ENCODE results near the gene RBBP8NL.
"Not testable (repeated sequence)": the region's sequence is repeated elsewhere in the genome, so short reads cannot be mapped to it uniquely, and the experiment has no call there.

Gene RBBP8NL

DNA sequence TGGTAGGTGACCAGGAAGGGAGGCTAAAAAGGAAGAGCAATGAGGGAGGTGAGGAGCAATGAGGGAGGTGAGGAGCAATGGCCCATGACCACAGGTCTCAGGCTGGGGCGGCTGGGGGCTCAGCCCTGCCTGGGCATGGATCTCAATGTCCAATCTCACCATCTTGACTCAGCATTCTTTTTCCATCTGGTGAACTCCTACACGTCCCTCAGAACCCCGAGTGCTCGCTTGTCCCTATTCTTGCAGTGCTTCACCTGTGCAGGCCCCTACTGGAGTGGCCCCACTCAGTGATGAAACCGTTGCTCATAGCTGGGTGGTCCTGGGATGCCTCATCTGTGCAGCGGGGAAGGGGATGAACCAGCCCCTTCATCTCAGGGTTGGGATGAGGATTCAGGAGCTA, 16.9 kb upstream of the RBBP8NL start:
- no peak overlapping the region for H3K4me3 ChIP-seq (ENCODE audit: low read length)
- TF ChIP-seq ZNF274 (IDR thresholded peaks at IDR 0.05; ENCODE audit: low read depth, low read length), result no peak

GRCh38 chr20:62441987-62442539, 14.7 kb upstream of the RBBP8NL start:
- no peak for TF ChIP-seq ZNF274 (IDR thresholded peaks at IDR 0.05; ENCODE audit: low read depth, low read length)
- H3K4me3 ChIP-seq (ENCODE audit: low read length), result no peak overlapping the region

DNA sequence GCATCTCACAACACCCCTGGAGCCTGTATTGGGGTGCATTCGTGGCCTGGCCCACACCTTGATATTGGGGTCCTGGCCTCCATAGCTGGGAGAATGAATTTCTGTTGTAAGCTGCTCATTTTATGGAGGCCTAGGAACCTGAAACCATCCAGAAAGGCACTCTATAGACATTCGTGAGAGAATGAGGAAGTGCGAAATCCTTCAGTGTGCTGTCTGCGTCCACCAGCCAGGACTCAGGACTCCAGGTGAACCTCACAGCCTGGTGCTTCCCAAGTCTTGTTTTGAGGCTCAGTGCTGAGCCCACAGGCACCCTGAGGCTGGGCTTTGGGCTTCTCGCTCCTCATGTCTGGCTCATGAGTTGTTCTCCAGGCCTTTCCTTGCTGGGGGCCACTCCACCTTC, 11.9 kb upstream of the RBBP8NL start:
- no peak overlapping the region for H3K4me3 ChIP-seq (ENCODE audit: low read length)
- no peak for TF ChIP-seq ZNF274 (IDR thresholded peaks at IDR 0.05; ENCODE audit: low read depth, low read length)

GRCh38 chr20:62437927-62438326, 10.6 kb upstream of the RBBP8NL start:
- no peak overlapping the region for H3K4me3 ChIP-seq (ENCODE audit: low read length)
- TF ChIP-seq ZNF274 (IDR thresholded peaks at IDR 0.05; ENCODE audit: low read depth, low read length), result no peak

DNA sequence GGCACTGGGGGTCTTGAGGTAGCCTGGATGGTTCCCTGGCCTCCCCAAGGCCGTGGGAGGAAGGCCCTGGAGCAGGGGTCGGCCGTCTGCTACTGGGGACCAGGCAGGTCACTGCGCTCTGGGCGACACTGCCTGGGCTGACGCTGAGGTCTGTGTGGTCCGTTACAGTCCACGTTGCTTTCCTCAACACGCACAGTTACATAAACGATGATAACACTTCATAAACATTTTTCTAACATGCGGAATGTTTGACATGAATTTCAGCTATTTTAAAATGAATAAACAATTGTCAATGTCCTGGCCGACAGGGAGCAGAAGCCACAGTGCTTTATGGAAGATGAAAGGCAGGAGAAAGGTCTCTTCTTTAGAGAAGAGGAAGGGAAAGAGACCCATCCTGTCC, 10.2 kb upstream of the RBBP8NL start:
- no peak overlapping the region for H3K4me3 ChIP-seq (ENCODE audit: low read length)
- no peak for TF ChIP-seq ZNF274 (IDR thresholded peaks at IDR 0.05; ENCODE audit: low read depth, low read length)

GRCh38 chr20:62436692-62437091, 9.4 kb upstream of the RBBP8NL start:
- no peak overlapping the region for H3K4me3 ChIP-seq (ENCODE audit: low read length)
- no peak for TF ChIP-seq ZNF274 (IDR thresholded peaks at IDR 0.05; ENCODE audit: low read depth, low read length)

DNA sequence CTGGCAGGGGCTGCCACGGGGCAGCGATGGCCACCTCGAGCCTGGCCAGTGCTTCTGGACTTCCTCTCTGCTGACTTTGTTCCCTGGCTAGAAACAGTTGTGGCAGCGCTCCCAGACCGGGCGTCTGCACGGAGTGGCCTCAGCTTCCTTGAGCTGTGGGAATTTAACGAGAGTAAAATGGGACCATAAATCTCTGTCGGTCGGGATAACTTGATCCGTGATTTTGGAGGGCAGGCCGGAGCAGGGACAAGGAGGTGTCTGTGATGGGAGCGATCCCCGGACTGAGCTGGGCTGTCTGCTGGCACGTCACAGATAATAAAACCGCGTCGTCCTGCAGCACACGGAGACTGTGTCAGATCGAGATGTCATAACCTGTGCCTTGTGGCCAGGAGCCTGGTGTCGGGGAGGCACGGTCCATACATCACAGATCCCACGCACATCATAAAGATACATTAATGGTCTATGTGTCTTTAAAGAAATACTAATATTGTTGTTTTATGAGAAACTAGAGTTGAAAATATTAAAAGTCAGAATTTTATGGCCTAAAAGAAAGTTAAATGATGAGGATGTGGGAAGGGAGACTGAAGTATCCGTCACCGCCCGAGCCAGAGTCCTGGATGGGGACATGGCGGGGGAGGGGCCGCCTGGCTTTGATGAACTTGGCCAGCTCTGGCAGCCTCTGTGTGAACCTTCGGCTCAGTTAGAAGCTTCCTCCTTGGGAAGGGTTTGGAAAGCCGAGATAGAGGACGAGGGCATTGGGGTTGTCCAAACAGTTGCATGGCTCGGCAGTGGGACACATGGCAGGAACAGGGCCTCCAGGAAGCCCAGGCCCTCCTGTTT, 6.5 kb upstream of the RBBP8NL start:
- H3K4me3 ChIP-seq (ENCODE audit: low read length), result no peak overlapping the region
- TF ChIP-seq ZNF274 (IDR thresholded peaks at IDR 0.05; ENCODE audit: low read depth, low read length), result no peak

DNA sequence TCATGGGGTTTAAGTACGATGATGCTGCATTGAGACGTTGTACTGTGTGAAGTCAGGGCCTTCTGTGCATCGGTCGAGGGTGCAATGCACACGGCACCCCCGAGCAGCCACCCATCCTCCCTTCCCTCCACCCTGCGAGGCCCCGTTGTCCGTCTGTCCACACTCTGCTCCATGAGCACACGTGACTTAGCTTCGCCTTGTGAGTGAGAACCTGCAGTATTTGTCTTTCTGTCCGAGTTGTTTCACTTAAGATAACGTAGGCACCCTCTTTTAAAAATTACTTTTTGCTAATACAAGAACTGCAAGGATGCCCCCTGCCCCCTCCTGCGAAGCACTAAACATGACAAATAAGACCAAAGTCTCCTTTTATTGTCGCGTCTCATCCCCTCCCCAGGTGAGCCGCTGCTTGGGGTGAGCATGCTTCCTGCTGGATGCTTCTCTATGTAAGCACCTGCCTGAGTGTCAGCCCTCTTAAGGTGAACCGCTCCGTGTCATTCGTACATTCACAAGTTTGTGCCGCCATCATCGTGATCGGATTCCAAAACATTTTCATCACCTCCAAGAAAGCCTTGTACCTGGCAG, 3.6 kb upstream of the RBBP8NL start:
- no peak overlapping the region for H3K4me3 ChIP-seq (ENCODE audit: low read length)

DNA sequence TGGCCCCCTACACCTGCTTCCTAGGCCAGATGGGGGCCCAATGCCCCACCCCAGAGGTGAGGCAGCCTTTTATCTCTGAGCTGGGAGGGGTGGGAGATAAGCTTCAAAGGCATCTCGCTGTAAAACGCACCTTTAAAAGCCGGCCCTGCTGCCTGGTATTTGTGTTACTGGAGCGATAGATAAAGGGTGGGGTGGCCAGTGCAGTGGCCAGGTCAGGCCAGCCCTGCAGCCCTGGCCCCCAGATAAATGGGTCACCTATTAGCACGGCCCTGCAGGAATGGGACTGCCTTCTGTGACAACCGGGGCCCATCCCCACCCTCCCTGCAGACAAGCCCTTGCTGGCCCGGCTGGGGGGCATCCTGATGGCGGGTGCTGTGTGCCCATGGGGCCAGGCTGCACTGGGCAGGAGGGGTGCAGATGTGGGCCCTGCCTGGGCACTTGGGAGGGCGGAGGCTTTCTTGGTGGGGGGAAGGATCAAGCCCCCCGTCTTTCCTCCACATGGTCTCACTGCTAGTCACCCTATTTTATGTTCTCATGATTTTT, 3.0 kb upstream of the RBBP8NL start:
- no peak overlapping the region for H3K4me3 ChIP-seq (ENCODE audit: low read length)
- TF ChIP-seq ZNF274 (IDR thresholded peaks at IDR 0.05; ENCODE audit: low read depth, low read length), result no peak

More for the DNA sequence above, 3.6 kb upstream of the RBBP8NL start:
- TF ChIP-seq ZNF274 (IDR thresholded peaks at IDR 0.05; ENCODE audit: low read depth, low read length), result no peak

GRCh38 chr20:62429455-62430310, 2.3 kb upstream of the RBBP8NL start:
- no peak for TF ChIP-seq ZNF274 (IDR thresholded peaks at IDR 0.05; ENCODE audit: low read depth, low read length)
- no peak overlapping the region for H3K4me3 ChIP-seq (ENCODE audit: low read length)

DNA sequence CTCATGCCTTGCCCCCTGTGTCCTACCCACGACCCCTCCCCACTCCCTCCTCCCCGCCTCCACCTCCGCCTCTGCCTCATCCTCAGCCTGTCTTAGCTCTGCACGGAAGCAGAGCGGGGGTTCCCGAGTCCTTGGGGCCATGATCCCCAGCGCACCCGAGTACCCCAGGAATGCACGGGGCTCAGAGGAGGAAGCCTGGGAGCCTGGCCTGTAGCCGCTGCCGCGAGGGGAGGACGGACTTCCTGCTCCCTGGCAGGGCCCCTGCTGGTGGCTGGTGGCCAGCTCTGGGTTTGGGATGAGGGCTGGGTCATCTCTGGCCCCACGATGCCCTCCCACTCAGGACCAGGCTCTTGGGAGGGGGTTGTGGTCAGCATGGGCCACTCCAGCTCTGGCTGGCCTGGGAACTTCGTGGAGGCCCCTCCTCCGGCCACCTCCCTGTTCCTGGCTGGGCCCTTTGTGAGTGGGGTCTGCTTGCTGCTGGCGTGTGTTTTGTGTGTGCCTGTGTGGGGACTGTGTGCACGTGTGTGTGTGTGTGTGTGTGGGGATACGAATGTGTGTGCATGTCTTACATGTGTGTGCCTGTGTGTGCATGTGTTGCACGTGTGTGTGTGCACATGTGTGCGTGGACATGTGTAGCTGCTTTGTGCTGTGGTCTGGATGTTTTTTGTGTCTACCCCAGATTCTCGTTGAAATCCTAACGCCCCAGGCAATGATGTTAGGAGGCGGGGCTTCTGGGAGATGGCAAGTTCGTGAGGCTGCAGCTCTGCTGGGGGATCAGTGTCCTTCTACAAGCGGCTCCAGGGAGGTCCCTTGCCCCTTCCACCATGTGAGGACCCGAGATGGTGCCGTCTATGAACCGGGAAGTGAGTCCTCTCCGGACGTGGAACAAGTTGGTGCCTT, 1.3 kb upstream of the RBBP8NL start:
- no peak for TF ChIP-seq ZNF274 (IDR thresholded peaks at IDR 0.05; ENCODE audit: low read depth, low read length)
- no peak overlapping the region for H3K4me3 ChIP-seq (ENCODE audit: low read length)

- TF ChIP-seq ZNF274 (IDR thresholded peaks at IDR 0.05; ENCODE audit: low read depth, low read length), result no peak
- H3K4me3 ChIP-seq (ENCODE audit: low read length), result no peak overlapping the region
Observed at GRCh38 chr20:62428002-62428372, 648 bp upstream of the RBBP8NL start.

DNA sequence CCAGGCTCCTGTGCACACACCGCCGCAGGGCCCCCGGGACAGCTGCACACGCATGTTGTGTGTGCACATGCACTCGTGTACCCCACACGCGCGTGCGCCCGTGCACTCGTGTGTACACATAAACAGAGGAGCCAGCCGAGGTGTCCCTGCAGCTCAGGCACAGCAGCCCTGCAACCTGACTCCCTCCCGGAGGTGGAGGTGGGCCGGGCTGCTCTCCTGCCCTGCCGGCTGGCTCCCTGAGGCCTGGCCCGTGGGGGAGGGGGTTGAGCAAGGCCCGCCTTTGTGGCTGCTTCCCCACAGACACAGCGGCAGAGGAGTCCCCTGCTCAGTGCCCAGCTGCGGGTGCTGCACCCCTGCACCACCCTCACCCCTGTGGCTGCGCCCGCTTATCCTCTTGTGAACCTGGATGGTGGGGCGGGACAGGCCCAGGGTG, 624 bp downstream of the RBBP8NL start:
- no peak overlapping the region for H3K4me3 ChIP-seq (ENCODE audit: low read length)
- no peak for TF ChIP-seq ZNF274 (IDR thresholded peaks at IDR 0.05; ENCODE audit: low read depth, low read length)

DNA sequence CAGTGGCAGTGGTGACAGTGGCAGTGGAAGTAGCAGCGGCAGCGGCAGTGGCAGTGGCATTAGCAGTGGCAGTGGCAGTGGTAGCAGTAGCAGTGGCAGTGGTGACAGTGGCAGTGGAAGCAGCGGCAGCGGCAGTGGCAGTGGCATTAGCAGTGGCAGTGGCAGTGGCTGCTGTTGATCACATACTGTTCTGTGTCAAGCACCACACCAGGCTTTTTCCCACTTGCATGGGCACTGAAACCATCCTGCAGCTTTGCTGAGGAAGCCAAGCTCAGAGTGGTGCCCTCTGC, 1.3 kb downstream of the RBBP8NL start:
- not testable (repeated sequence) for H3K4me3 ChIP-seq (ENCODE audit: low read length)
